K562 (cell line): ENCODE data around the gene PFN3. TPM values are rescaled to one million over a fixed set of nuclear protein-coding genes. Genes with fewer than 3 reads are reported as not detected.

Experiments
- ARNT ChIP-seq, 2 experiments: fragments of 450-650 bp; IDR thresholded peaks; 2 replicates each; pipeline ENCODE4 v1.6.1; 2016; ENCODE audit warnings: mild to moderate bottlenecking in 1 of 2
- BHLHE40 ChIP-seq: IDR thresholded peaks from 2 replicates; pipeline ENCODE4 v1.6.1; 2011; ENCODE audit warnings: low read length, improper control_type of control experiment
- BRF1 ChIP-seq: IDR thresholded peaks from 3 replicates; pipeline ENCODE4 v1.6.1; 2011; ENCODE audit warnings: borderline replicate concordance, mild to moderate bottlenecking; ENCODE audit not compliant: insufficient read length; ENCODE audit errors: extremely low read depth
- EP400 ChIP-seq: fragments of 450-650 bp; IDR thresholded peaks from 2 replicates; pipeline ENCODE4 v1.6.1; 2017; ENCODE audit warnings: antibody characterized with exemption, mild to moderate bottlenecking, moderate library complexity
- GTF2A2 ChIP-seq: IDR thresholded peaks from 2 replicates; pipeline ENCODE4 v1.6.1; 2016; ENCODE audit warnings: mild to moderate bottlenecking, missing genetic modification characterization, missing compliant biosample characterization
- HDAC2 ChIP-seq: fragments of 450-650 bp; IDR thresholded peaks from 2 replicates; pipeline ENCODE4 v1.6.1; 2016; ENCODE audit warnings: mild to moderate bottlenecking
- HSF4 ChIP-seq: fragments of 250-450 bp; sonication (Bioruptor Pico); IDR thresholded peaks from 2 replicates; pipeline ENCODE4 v2.1.2; 2022; ENCODE audit warnings: mild to moderate bottlenecking, moderate library complexity, borderline replicate concordance
- KLF6 ChIP-seq: fragments of 250-450 bp; sonication (Bioruptor Pico); IDR thresholded peaks from 2 replicates; pipeline ENCODE4 v1.4.0; 2020; ENCODE audit warnings: mild to moderate bottlenecking, moderate library complexity, borderline replicate concordance
- L3MBTL2 ChIP-seq: fragments of 450-650 bp; IDR thresholded peaks from 2 replicates; pipeline ENCODE4 v1.6.1; 2016; ENCODE audit warnings: mild to moderate bottlenecking, moderate library complexity
- MIER1 ChIP-seq: fragments of 450-650 bp; IDR thresholded peaks from 2 replicates; pipeline ENCODE4 v1.6.1; 2016; ENCODE audit warnings: antibody characterized with exemption, mild to moderate bottlenecking, low read depth
- MTA2 ChIP-seq: fragments of 450-650 bp; IDR thresholded peaks from 2 replicates; pipeline ENCODE4 v1.6.1; 2016; ENCODE audit warnings: low read depth
- MYNN ChIP-seq, 2 experiments: sonication (generic); formaldehyde crosslinking in 1 of 2; IDR thresholded peaks; 2 replicates each; pipeline versions ENCODE4 v1.5.0 to v1.6.1; 2016 to 2020; ENCODE audit warnings: antibody characterized with exemption in 1 of 2, missing genetic modification reagents in 1 of 2
- NCOA2 ChIP-seq, 2 experiments: fragments of 450-650 bp; IDR thresholded peaks; 2 replicates each; pipeline ENCODE4 v1.6.1; 2018; ENCODE audit warnings: mild to moderate bottlenecking in 2 of 2, moderate library complexity in 1 of 2; ENCODE audit not compliant: partially characterized antibody in 2 of 2
- NCOA6 ChIP-seq: fragments of 450-650 bp; IDR thresholded peaks from 2 replicates; pipeline ENCODE4 v1.6.1; 2017; ENCODE audit warnings: mild to moderate bottlenecking
- NFE2 ChIP-seq: IDR thresholded peaks from 2 replicates; pipeline ENCODE4 v1.6.1; 2014; ENCODE audit warnings: antibody characterized with exemption, low read depth
- POLR2G ChIP-seq: fragments of 200-400 bp; formaldehyde crosslinking; IDR thresholded peaks from 2 replicates; pipeline ENCODE4 v1.6.1; 2017; ENCODE audit warnings: low read depth, mild to moderate bottlenecking, antibody characterized with exemption, low read length, moderate library complexity
- RCOR1 ChIP-seq, 2 experiments: IDR thresholded peaks; 2 replicates each; pipeline ENCODE4 v1.6.1; 2012; ENCODE audit warnings: low read depth in 2 of 2, low read length in 2 of 2, borderline replicate concordance in 1 of 2, improper control_type of control experiment in 1 of 2
- SMARCC2 ChIP-seq: fragments of 450-650 bp; IDR thresholded peaks from 2 replicates; pipeline ENCODE4 v1.6.1; 2017; ENCODE audit warnings: antibody characterized with exemption, moderate library complexity, mild to moderate bottlenecking, low read depth
- TAF1 ChIP-seq: IDR thresholded peaks from 2 replicates; pipeline ENCODE4 v1.6.1; 2011; ENCODE audit warnings: mild to moderate bottlenecking, low read length, moderate library complexity; ENCODE audit not compliant: insufficient read depth, control insufficient read depth, severe bottlenecking; ENCODE audit errors: extremely low read depth
- TBL1XR1 ChIP-seq, 2 experiments: IDR thresholded peaks; 2 replicates each; pipeline ENCODE4 v1.6.1; 2012; ENCODE audit warnings: improper control_type of control experiment in 2 of 2, low read length in 2 of 2, mild to moderate bottlenecking in 1 of 2
- TEAD4 ChIP-seq, 2 experiments: sonication (generic) in 1 of 2; formaldehyde crosslinking in 1 of 2; IDR thresholded peaks; 2 replicates each; pipeline versions ENCODE4 v1.6.1 to v1.8.0; 2012 to 2022; ENCODE audit warnings: borderline replicate concordance in 1 of 2, inconsistent platforms in 1 of 2, low read length in 1 of 2, mild to moderate bottlenecking in 1 of 2, missing genetic modification reagents in 1 of 2
- USF2 ChIP-seq: sonication (generic); formaldehyde crosslinking; IDR thresholded peaks from 2 replicates; pipeline ENCODE4 v1.5.0; 2020; ENCODE audit warnings: missing genetic modification reagents
- ZNF280A ChIP-seq: fragments of 450-650 bp; IDR thresholded peaks from 2 replicates; pipeline ENCODE4 v1.6.1; 2018; ENCODE audit warnings: mild to moderate bottlenecking, low read depth; ENCODE audit not compliant: partially characterized antibody
- ZNF766 ChIP-seq: fragments of 200-800 bp; sonication (Bioruptor generic); conservative IDR thresholded peaks from 2 replicates; pipeline ENCODE4 v1.6.1; 2016; ENCODE audit warnings: missing genetic modification characterization, missing compliant biosample characterization
- ZNF830 ChIP-seq: fragments of 250-450 bp; sonication (Bioruptor Pico); IDR thresholded peaks from 2 replicates; pipeline ENCODE4 v1.5.0; 2021; ENCODE audit warnings: mild to moderate bottlenecking
- polyA plus RNA-seq, 8 experiments: library from polyadenylated mRNA; depleted of rRNA in 4 of 8; stranded (reverse) in 5 of 8; unstranded in 3 of 8; fragments of >200 nt; fragmentation: Nextera tagmentation in 2 of 8; fragmentation: Illumina TruSeq in 1 of 8; extraction: Ambion mirVana in 2 of 8; extraction: Trizol in 1 of 8; gene quantifications; 2 replicates each; pipeline versions ENCODE4 v1.2.1 to v1.2.3, GENCODE V29; 2011 to 2014; ENCODE audit warnings: inconsistent platforms in 1 of 8, missing spikeins in 1 of 8
- total RNA-seq, 7 experiments: library from RNA; depleted of rRNA in 6 of 7; stranded (reverse); fragments of >200 nt in 6 of 7; fragmentation: Illumina TruSeq in 2 of 7; extraction: Trizol in 2 of 7; gene quantifications; 2 replicates each; pipeline versions ENCODE4 v1.2.1 to v1.2.3, GENCODE V29; 2011 to 2021; ENCODE audit warnings: low replicate concordance in 1 of 7

PFN3 gene
- total and polyA plus RNA-seq, 9 of the 15 experiments (the other 6 are each of a cell fraction or from before 2014, with no cell fraction given): not detected

GRCh38 chr5:177378884-177379883 lies 21.3 kb downstream of the PFN3 start (continued):
- peak in 1 of 2 experiments; percentile 85; a peak in 2 of 4 replicates for TF ChIP-seq ARNT (IDR thresholded peaks at IDR 0.05)
- no peak for TF ChIP-seq BRF1
- TF ChIP-seq TBL1XR1 (IDR thresholded peaks at IDR 0.05; ENCODE audit: low read length in 2 of 2): peak in 1 of 2 experiments; percentile 7; a peak in 2 of 4 replicates
- 0 out of 2 replicates have a peak, but pooled peaks have one; percentile 36 for TF ChIP-seq MYNN (IDR thresholded peaks at IDR 0.05)
- no peak for TF ChIP-seq MYNN (CRISPR knock-in tag; IDR thresholded peaks at IDR 0.05)
- TF ChIP-seq ZNF830 (CRISPR knock-in tag): peak; percentile 62; the same call in 1 of the 2 replicates
- peak; percentile 98 for TF ChIP-seq NFE2
- TF ChIP-seq MIER1: no peak; the same call in none of the 2 replicates
- TF ChIP-seq GTF2A2 (tag): peak; percentile 41; the same call in 1 of the 2 replicates
- TF ChIP-seq NCOA2 (IDR thresholded peaks at IDR 0.05; ENCODE audit: partially characterized antibody in 2 of 2): peak in 1 of 2 experiments; percentile 68
- peak; percentile 71; the same call in 1 of the 2 replicates for TF ChIP-seq EP400
- TF ChIP-seq ZNF766 (CRISPR knock-in tag): peak; percentile 50; the same call in 1 of the 2 replicates
- TF ChIP-seq TAF1: peak; percentile 67
- no peak for TF ChIP-seq USF2
- peak; percentile 58 for TF ChIP-seq SMARCC2
- 0 out of 2 replicates have a peak, but pooled peaks have one; percentile 5 for TF ChIP-seq HSF4 (CRISPR knock-in tag)
- peak; percentile 64 for TF ChIP-seq MTA2
- TF ChIP-seq POLR2G: no peak; the same call in 1 of the 2 replicates
- peak; percentile 48; the same call in 1 of the 2 replicates for TF ChIP-seq NCOA6
- peak; percentile 20; the same call in 1 of the 2 replicates for TF ChIP-seq KLF6
- peak in 1 of 2 experiments; percentile 44; a peak in 1 of 4 replicates for TF ChIP-seq RCOR1 (IDR thresholded peaks at IDR 0.05; ENCODE audit: borderline replicate concordance in 1 of 2, low read depth in 2 of 2, low read length in 2 of 2)
- peak; percentile 12; the same call in 1 of the 2 replicates for TF ChIP-seq BHLHE40
- peak; percentile 48; the same call in 1 of the 2 replicates for TF ChIP-seq TEAD4 (IDR thresholded peaks at IDR 0.05; ENCODE audit: low read length)
- TF ChIP-seq TEAD4 (CRISPR knock-in tag; IDR thresholded peaks at IDR 0.05; ENCODE audit: borderline replicate concordance): no peak
- peak; percentile 96 for TF ChIP-seq L3MBTL2
- TF ChIP-seq ZNF280A: peak; percentile 43
- 0 out of 2 replicates have a peak, but pooled peaks have one; percentile 56 for TF ChIP-seq HDAC2
